ENCODE results near the gene IL1RL1.

DNA sequence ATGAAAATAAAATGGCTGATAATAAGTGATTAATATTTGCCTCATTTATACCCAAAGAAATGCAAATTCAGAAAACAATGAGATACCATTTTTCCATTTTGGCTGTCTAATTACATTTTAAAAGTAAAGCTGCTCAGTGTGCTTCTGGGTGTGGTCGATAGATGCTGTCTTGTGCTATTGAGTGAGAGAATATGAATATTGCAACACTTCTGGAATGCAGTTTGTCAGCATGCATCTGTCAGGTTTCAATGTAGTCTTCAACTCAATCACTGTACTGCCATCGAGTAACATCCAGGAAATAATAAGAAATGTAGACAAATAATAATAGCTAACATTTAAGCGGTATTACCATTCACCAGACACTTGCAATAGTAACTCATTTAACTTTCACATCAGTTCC lies 48.2 kb downstream of the IL1RL1 start:
- peak in 1 of 2 donors; percentile 14 for TF ChIP-seq CTCF (conservative IDR thresholded peaks at IDR 0.05 in 1 of 2, IDR thresholded peaks at IDR 0.05 in 1 of 2; ENCODE audit: extremely low read depth in 1 of 2, insufficient read depth in 1 of 2, low read depth in 1 of 2, low read length in 2 of 2)
- no peak for TF ChIP-seq EZH2 (IDR thresholded peaks at IDR 0.05; ENCODE audit: borderline replicate concordance, low read length)
